HUES48 (cell line): ENCODE data around the gene FBXO45.
A peak's percentile ranks its signal among the peaks of the same experiment; 100 is the strongest.
"Not testable (repeated sequence)": the region's sequence is repeated elsewhere in the genome, so short reads cannot be mapped to it uniquely, and the experiment has no call there.

ENCODE experiments used
- H3K27ac ChIP-seq: one replicate; pipeline ENCODE4 v1.7.0; 2013; ENCODE audit warnings: low read depth, low read length, inconsistent platforms
- H3K27me3 ChIP-seq: 2 replicates; pipeline ENCODE4 v1.6.1; 2013; ENCODE audit warnings: mild to moderate bottlenecking, low read length; ENCODE audit not compliant: control insufficient read depth, insufficient read depth
- H3K36me3 ChIP-seq: 2 replicates; pipeline ENCODE4 v1.6.1; 2013; ENCODE audit warnings: low read length; ENCODE audit not compliant: control insufficient read depth, insufficient read depth
- H3K4me1 ChIP-seq: 2 replicates; pipeline ENCODE4 v1.6.1; 2013; ENCODE audit warnings: mild to moderate bottlenecking, low read length; ENCODE audit not compliant: control insufficient read depth, insufficient read depth
- H3K4me3 ChIP-seq: 2 replicates; pipeline ENCODE4 v1.5.1; 2013; ENCODE audit warnings: mild to moderate bottlenecking, low read depth, low read length
- H3K9ac ChIP-seq: 2 replicates; pipeline ENCODE4 v1.6.1; 2013; ENCODE audit warnings: mild to moderate bottlenecking, low read depth, low read length, moderate library complexity
- H3K9me3 ChIP-seq: 2 replicates; pipeline ENCODE4 v1.6.1; 2013; ENCODE audit warnings: low read length; ENCODE audit not compliant: control insufficient read depth, insufficient read depth

Gene FBXO45

GRCh38 chr3:196557236-196557635, 11.2 kb upstream of the FBXO45 start:
- no peaks in the 10 kb centered on the region for H3K27me3 ChIP-seq
- H3K36me3 ChIP-seq, result peaks cover 20% of the 10 kb centered on the region
- no peak overlapping the region for H3K4me3 ChIP-seq
- H3K4me1 ChIP-seq, result no peaks in the 10 kb centered on the region
- no peaks in the 10 kb centered on the region for H3K9me3 ChIP-seq
- no peak overlapping the region for H3K27ac ChIP-seq
- H3K9ac ChIP-seq, result 0 out of 2 replicates have a peak overlapping the region, but pooled peaks have one; percentile 3

GRCh38 chr3:196558476-196558875, 10.0 kb upstream of the FBXO45 start:
- Histone ChIP-seq H3K27ac (no peak overlapping the region), H3K27me3 (no peaks in the 10 kb centered on the region), H3K36me3 (peaks cover 22% of the 10 kb centered on the region), H3K4me1 (no peaks in the 10 kb centered on the region), H3K9ac (no peak overlapping the region), H3K9me3 (no peaks in the 10 kb centered on the region), H3K4me3 (no peak overlapping the region)

GRCh38 chr3:196559826-196560225, 8.6 kb upstream of the FBXO45 start:
- H3K36me3 ChIP-seq, result peaks cover 14% of the 10 kb centered on the region
- H3K9ac ChIP-seq, result no peak overlapping the region
- no peaks in the 10 kb centered on the region for H3K27me3 ChIP-seq
- H3K9me3 ChIP-seq, result no peaks in the 10 kb centered on the region
- no peak overlapping the region for H3K27ac ChIP-seq
- no peaks in the 10 kb centered on the region for H3K4me1 ChIP-seq
- no peak overlapping the region for H3K4me3 ChIP-seq

- Histone ChIP-seq H3K36me3 (peaks cover 14% of the 10 kb centered on the region), H3K4me1 (no peaks in the 10 kb centered on the region), H3K9me3 (no peaks in the 10 kb centered on the region), H3K27me3 (no peaks in the 10 kb centered on the region), H3K4me3 (no peak overlapping the region), H3K9ac (no peak overlapping the region), H3K27ac (no peak overlapping the region)
These were observed 4.7 kb upstream of the FBXO45 start for GRCh38 chr3:196563721-196564225.

GRCh38 chr3:196569003-196569516, 600 bp downstream of the FBXO45 start:
- H3K27me3 ChIP-seq, result no peaks in the 10 kb centered on the region
- peak overlapping the region; percentile 81 for H3K9ac ChIP-seq
- H3K9me3 ChIP-seq, result no peaks in the 10 kb centered on the region
- H3K36me3 ChIP-seq, result no peaks in the 10 kb centered on the region; the same call in 1 of the 2 replicates
- H3K4me3 ChIP-seq, result peak overlapping the region; percentile 95
- H3K4me1 ChIP-seq, result peaks cover 7% of the 10 kb centered on the region
- H3K27ac ChIP-seq, result peak overlapping the region; percentile 89

GRCh38 chr3:196570332-196570731, 1.9 kb downstream of the FBXO45 start:
- H3K4me1 ChIP-seq, H3K9me3 ChIP-seq, H3K27ac ChIP-seq, H3K27me3 ChIP-seq, H3K36me3 ChIP-seq, H3K9ac ChIP-seq: not testable (repeated sequence)
- peak overlapping the region; percentile 95; the same call in 1 of the 2 replicates for H3K4me3 ChIP-seq

- H3K9me3 ChIP-seq, result no peaks in the 10 kb centered on the region
- H3K27ac ChIP-seq, result no peak overlapping the region
- no peaks in the 10 kb centered on the region for H3K27me3 ChIP-seq
- H3K4me1 ChIP-seq, result peaks cover 7% of the 10 kb centered on the region
- H3K36me3 ChIP-seq, result peaks cover 1% of the 10 kb centered on the region; the same call in 1 of the 2 replicates
- no peak overlapping the region for H3K4me3 ChIP-seq
- no peak overlapping the region for H3K9ac ChIP-seq
These were observed 3.9 kb downstream of the FBXO45 start for GRCh38 chr3:196572389-196572788.

GRCh38 chr3:196585044-196585757, 16.7 kb downstream of the FBXO45 start:
- Histone ChIP-seq H3K9ac (no peak overlapping the region), H3K9me3 (no peaks in the 10 kb centered on the region), H3K27me3 (no peaks in the 10 kb centered on the region), H3K4me3 (no peak overlapping the region), H3K4me1 (peaks cover 14% of the 10 kb centered on the region; the same call in 1 of the 2 replicates), H3K27ac (no peak overlapping the region), H3K36me3 (peaks cover 45% of the 10 kb centered on the region)

GRCh38 chr3:196590279-196590678, 21.8 kb downstream of the FBXO45 start:
- Histone ChIP-seq H3K27ac (no peak overlapping the region), H3K4me1 (peaks cover 14% of the 10 kb centered on the region; the same call in 1 of the 2 replicates), H3K9ac (no peak overlapping the region), H3K4me3 (no peak overlapping the region), H3K27me3 (no peaks in the 10 kb centered on the region), H3K36me3 (peaks cover 14% of the 10 kb centered on the region; the same call in 1 of the 2 replicates), H3K9me3 (no peaks in the 10 kb centered on the region)

GRCh38 chr3:196596355-196596754, 27.9 kb downstream of the FBXO45 start:
- Histone ChIP-seq H3K27me3 (no peaks in the 10 kb centered on the region), H3K9ac (no peak overlapping the region), H3K4me1 (no peaks in the 10 kb centered on the region), H3K9me3 (no peaks in the 10 kb centered on the region), H3K27ac (no peak overlapping the region), H3K4me3 (no peak overlapping the region), H3K36me3 (no peaks in the 10 kb centered on the region)

GRCh38 chr3:196597971-196598733, 29.7 kb downstream of the FBXO45 start:
- not testable (repeated sequence) for H3K36me3 ChIP-seq, H3K9me3 ChIP-seq, H3K9ac ChIP-seq, H3K4me3 ChIP-seq, H3K27ac ChIP-seq, H3K27me3 ChIP-seq, H3K4me1 ChIP-seq
